Transverse colon (tissue), 4 donors: ENCODE measurements around the gene ACP7.

Experiments used
- CTCF ChIP-seq, 5 experiments: fragments of 200-600 bp in 3 of 5; fragments of 450-650 bp in 2 of 5; sonication (generic) in 3 of 5; IDR thresholded peaks; 1 replicate in 2 of 5; 2 replicates in 3 of 5; pipeline ENCODE4 v1.5.1; 2016 to 2017; ENCODE audit warnings: antibody characterized with exemption in 5 of 5, inconsistent platforms in 3 of 5, mild to moderate bottlenecking in 2 of 5, moderate library complexity in 1 of 5
- EP300 ChIP-seq: sonication (generic); formaldehyde crosslinking; IDR thresholded peaks from one replicate; pipeline ENCODE4 v1.6.1; 2017; ENCODE audit warnings: antibody characterized with exemption, low read depth
- POLR2A ChIP-seq: fragments of 450-650 bp; IDR thresholded peaks from one replicate; pipeline ENCODE4 v1.6.1; 2016; ENCODE audit warnings: antibody characterized with exemption, mild to moderate bottlenecking, moderate library complexity
- POLR2AphosphoS5 ChIP-seq, 3 donors: sonication (generic); formaldehyde crosslinking; IDR thresholded peaks; one replicate each; pipeline ENCODE4 v1.6.1; 2016; ENCODE audit warnings: antibody characterized with exemption in 3 of 3

GRCh38 chr19:39154629-39155100, 70.5 kb downstream of the ACP7 start:
- TF ChIP-seq EP300 (no peak), CTCF (IDR thresholded peaks at IDR 0.05) (peak in 2 of 5 experiments; percentile 15 to 30), POLR2AphosphoS5 (IDR thresholded peaks at IDR 0.05) (no peak), POLR2A (no peak)
